ENCODE measurements around the gene CUEDC1. TPM values are rescaled to one million over a fixed set of nuclear protein-coding genes. Genes with fewer than 3 reads are reported as not detected.
"Not testable (repeated sequence)": the region's sequence is repeated elsewhere in the genome, so short reads cannot be mapped to it uniquely, and the experiment has no call there.

The CUEDC1 gene
- total RNA-seq, 1 donor from 2014 or later = 14.5 TPM

DNA sequence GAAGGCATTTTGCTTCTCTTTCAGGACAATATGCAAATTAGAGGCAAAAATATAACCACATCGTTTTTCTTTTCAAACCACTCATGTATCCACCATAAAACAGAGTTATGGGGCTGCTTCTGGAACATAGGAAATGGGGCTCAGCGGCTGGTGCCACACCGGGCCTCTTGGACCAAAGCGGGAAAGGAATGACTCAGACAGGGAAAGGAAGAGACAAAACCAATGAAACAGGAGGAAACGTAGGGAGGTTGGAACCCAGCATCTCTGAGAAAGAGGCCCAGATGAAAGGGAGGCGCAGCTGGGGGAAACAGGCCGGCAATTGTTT, 28.5 kb downstream of the CUEDC1 start:
- no peak for DNase-seq (ENCODE audit: low read depth)
- TF ChIP-seq, protein P1, sequence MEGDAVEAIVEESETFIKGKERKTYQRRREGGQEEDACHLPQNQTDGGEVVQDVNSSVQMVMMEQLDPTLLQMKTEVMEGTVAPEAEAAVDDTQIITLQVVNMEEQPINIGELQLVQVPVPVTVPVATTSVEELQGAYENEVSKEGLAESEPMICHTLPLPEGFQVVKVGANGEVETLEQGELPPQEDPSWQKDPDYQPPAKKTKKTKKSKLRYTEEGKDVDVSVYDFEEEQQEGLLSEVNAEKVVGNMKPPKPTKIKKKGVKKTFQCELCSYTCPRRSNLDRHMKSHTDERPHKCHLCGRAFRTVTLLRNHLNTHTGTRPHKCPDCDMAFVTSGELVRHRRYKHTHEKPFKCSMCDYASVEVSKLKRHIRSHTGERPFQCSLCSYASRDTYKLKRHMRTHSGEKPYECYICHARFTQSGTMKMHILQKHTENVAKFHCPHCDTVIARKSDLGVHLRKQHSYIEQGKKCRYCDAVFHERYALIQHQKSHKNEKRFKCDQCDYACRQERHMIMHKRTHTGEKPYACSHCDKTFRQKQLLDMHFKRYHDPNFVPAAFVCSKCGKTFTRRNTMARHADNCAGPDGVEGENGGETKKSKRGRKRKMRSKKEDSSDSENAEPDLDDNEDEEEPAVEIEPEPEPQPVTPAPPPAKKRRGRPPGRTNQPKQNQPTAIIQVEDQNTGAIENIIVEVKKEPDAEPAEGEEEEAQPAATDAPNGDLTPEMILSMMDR (conservative IDR thresholded peaks at IDR 0.05; ENCODE audit: low read depth, low read length) = no peak
- H3K4me3 ChIP-seq (ENCODE audit: low read depth, low read length) = no peak overlapping the region

- TF ChIP-seq, protein P1 (conservative IDR thresholded peaks at IDR 0.05; ENCODE audit: low read depth, low read length) = no peak
- DNase-seq (ENCODE audit: low read depth) = no peak
- H3K4me3 ChIP-seq (ENCODE audit: low read depth, low read length) = no peak overlapping the region
Observed at GRCh38 chr17:57925361-57925990, 29.7 kb downstream of the CUEDC1 start.

GRCh38 chr17:57924677-57925076, 30.5 kb downstream of the CUEDC1 start:
- no peak overlapping the region for H3K4me3 ChIP-seq (ENCODE audit: low read depth, low read length)
- TF ChIP-seq, protein P1 (conservative IDR thresholded peaks at IDR 0.05; ENCODE audit: low read depth, low read length) = no peak
- no peak for DNase-seq (ENCODE audit: low read depth)

DNA sequence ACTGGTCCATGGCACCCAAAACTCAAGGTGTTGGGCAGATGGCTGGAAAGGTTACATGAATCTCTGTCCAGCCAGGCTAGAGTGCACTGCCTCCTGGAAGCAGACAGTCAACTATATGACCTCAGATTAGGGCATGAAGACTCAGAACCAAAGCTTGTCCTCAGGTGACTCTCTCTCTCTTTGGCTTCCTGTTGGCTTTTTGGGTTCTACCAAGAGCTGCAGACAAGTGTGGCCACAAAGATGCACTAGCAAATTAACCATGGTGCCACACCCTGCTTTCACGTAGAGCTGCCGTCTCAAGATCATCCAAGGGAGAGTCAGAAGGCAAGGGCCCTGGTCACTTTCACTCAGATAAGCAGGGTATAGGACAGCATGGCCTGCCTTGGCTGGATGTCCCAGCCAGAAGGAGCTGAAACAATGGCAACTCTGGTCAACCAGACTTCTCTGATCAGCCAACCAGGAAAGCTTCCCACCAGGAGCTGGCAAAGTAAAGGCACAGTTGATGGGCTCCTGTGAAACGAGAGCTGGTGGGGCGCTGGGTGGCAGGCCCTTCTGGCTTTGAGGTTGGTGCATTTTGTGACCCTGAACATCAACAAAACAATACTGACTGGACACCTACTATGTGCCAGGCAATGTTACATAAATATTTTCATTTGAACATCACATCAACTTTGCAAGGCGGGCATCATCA, 31.9 kb downstream of the CUEDC1 start:
- no peak overlapping the region for H3K4me3 ChIP-seq (ENCODE audit: low read depth, low read length)
- TF ChIP-seq, protein P1 (conservative IDR thresholded peaks at IDR 0.05; ENCODE audit: low read depth, low read length) = no peak

DNA sequence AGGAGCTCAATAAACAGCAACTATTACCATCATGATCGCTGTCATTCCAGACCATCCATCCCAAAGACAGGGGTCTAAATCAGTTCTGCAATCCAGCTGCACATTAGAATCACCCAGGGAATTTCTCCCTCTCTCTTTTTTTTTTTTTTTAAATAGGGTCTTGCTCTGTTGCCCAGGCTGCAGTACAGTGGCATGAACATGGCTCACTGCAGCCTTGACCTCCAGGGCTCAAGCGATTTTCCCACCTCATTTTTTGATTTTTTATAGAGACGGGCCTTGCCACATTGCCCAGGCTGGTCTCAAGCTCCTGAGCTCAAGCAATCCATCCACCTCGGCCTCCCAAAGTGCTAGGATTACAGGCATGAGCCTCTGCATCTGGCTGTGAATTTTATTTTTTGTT, 32.5 kb downstream of the CUEDC1 start:
- H3K4me3 ChIP-seq (ENCODE audit: low read depth, low read length); DNase-seq (ENCODE audit: low read depth): not testable (repeated sequence)

More for the DNA sequence above, 31.9 kb downstream of the CUEDC1 start:
- DNase-seq (ENCODE audit: low read depth) = no peak

GRCh38 chr17:57920916-57921703, 34.1 kb downstream of the CUEDC1 start:
- no peak overlapping the region for H3K4me3 ChIP-seq (ENCODE audit: low read depth, low read length)
- TF ChIP-seq, protein P1 (conservative IDR thresholded peaks at IDR 0.05; ENCODE audit: low read depth, low read length) = no peak
- DNase-seq (ENCODE audit: low read depth) = no peak

DNA sequence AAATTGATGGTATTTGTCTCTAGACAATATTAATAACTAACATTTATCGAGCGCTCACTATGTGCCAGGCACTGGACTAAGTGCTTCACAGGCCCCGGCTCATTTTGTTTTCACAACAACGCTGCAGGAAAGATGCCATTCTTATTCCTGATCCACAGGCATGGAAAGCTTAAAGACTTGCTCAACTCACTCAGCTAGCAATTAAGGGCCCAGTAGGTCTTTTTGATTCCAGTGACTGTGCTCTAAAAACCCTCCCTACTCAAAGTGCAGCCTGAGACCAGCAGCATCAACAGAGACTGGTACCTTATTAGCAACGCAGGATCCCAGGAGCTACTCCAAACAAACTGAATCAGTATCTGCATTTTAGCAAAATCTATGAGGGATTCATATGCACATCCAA, 35.3 kb downstream of the CUEDC1 start:
- no peak overlapping the region for H3K4me3 ChIP-seq (ENCODE audit: low read depth, low read length)
- TF ChIP-seq, protein P1 (conservative IDR thresholded peaks at IDR 0.05; ENCODE audit: low read depth, low read length) = no peak
- DNase-seq (ENCODE audit: low read depth) = no peak
